Keratinocyte (primary cell): Measurements from ENCODE around the gene NEURL1. TPM values are rescaled to one million over a fixed set of nuclear protein-coding genes. Genes with fewer than 3 reads are reported as not detected.

Source experiments
- DNase-seq: peaks from one replicate; pipeline ENCODE4 v3.0.0-alpha.2; 2011; ENCODE audit warnings: low read depth, missing footprints, low spot score
- FAIRE-seq: peaks from 2 replicates; lab custom pipeline; 2011; peaks lifted over from hg19 to GRCh38; lab: Jason Lieb, UNC
- H2AFZ ChIP-seq: 2 replicates; pipeline ENCODE4 v1.6.0; 2012; ENCODE audit warnings: low read length, control low read depth, inconsistent platforms; ENCODE audit not compliant: control insufficient read depth
- H3K27ac ChIP-seq: 2 replicates; pipeline ENCODE4 v1.5.1; 2011; ENCODE audit warnings: low read length; ENCODE audit not compliant: control insufficient read depth, insufficient read depth
- H3K27me3 ChIP-seq: 3 replicates; pipeline ENCODE4 v1.6.0; 2011; ENCODE audit warnings: low read length; ENCODE audit not compliant: control insufficient read depth, insufficient read depth; ENCODE audit errors: extremely low read depth
- H3K36me3 ChIP-seq, 2 experiments: 2 replicates in 1 of 2; 3 replicates in 1 of 2; pipeline ENCODE4 v1.5.1; 2011; ENCODE audit warnings: low read length in 2 of 2, mild to moderate bottlenecking in 1 of 2; ENCODE audit not compliant: control insufficient read depth in 2 of 2, insufficient read depth in 2 of 2; ENCODE audit errors: extremely low read depth in 1 of 2
- H3K4me1 ChIP-seq: 3 replicates; pipeline ENCODE4 v1.5.1; 2011; ENCODE audit warnings: low read length; ENCODE audit not compliant: control insufficient read depth, insufficient read depth; ENCODE audit errors: extremely low read depth
- H3K4me2 ChIP-seq: 3 replicates; pipeline ENCODE4 v1.6.0; 2011; ENCODE audit warnings: low read depth, low read length; ENCODE audit not compliant: control insufficient read depth, insufficient read depth; ENCODE audit errors: extremely low read depth
- H3K4me3 ChIP-seq, 3 experiments: fragments of 200-600 bp in 1 of 3; sonication (generic) in 1 of 3; 2 replicates in 2 of 3; 3 replicates in 1 of 3; pipeline ENCODE4 v1.5.1; 2011 to 2016; ENCODE audit warnings: low read length in 3 of 3, mild to moderate bottlenecking in 3 of 3, control low read depth in 2 of 3, inconsistent platforms in 1 of 3, low read depth in 1 of 3, mixed read lengths in 1 of 3, mixed run types in 1 of 3, moderate library complexity in 1 of 3; ENCODE audit not compliant: control insufficient read depth in 2 of 3, insufficient read depth in 2 of 3; ENCODE audit errors: extremely low read depth in 1 of 3
- H3K79me2 ChIP-seq: 2 replicates; pipeline ENCODE4 v1.6.0; 2012; ENCODE audit warnings: low read length; ENCODE audit not compliant: control insufficient read depth, insufficient read depth
- H3K9ac ChIP-seq: 3 replicates; pipeline ENCODE4 v1.6.0; 2011; ENCODE audit warnings: low read length; ENCODE audit not compliant: control insufficient read depth, insufficient read depth; ENCODE audit errors: extremely low read depth
- H3K9me1 ChIP-seq: 3 replicates; pipeline ENCODE4 v1.6.0; 2011; ENCODE audit warnings: low read length; ENCODE audit not compliant: control insufficient read depth, insufficient read depth; ENCODE audit errors: extremely low read depth
- H3K9me3 ChIP-seq: 2 replicates; pipeline ENCODE4 v1.5.1; 2012; ENCODE audit warnings: low read depth, low read length; ENCODE audit not compliant: control insufficient read depth
- H4K20me1 ChIP-seq: 3 replicates; pipeline ENCODE4 v1.6.0; 2011; ENCODE audit warnings: low read length; ENCODE audit not compliant: control insufficient read depth, insufficient read depth; ENCODE audit errors: extremely low read depth
- CTCF ChIP-seq, 3 experiments: IDR thresholded peaks in 1 of 3; conservative IDR thresholded peaks in 1 of 3; optimal IDR thresholded peaks in 1 of 3; 2 replicates in 2 of 3; 3 replicates in 1 of 3; pipeline versions ENCODE3 to v1.5.1; 2011; ENCODE audit warnings: low read length in 3 of 3, mild to moderate bottlenecking in 3 of 3, moderate library complexity in 2 of 3, control low read depth in 1 of 3, inconsistent platforms in 1 of 3; ENCODE audit not compliant: insufficient read depth in 2 of 3; ENCODE audit errors: extremely low read depth in 1 of 3
- EZH2 ChIP-seq: IDR thresholded peaks from one replicate; pipeline ENCODE4 v1.6.1; 2012; ENCODE audit warnings: inconsistent platforms, mild to moderate bottlenecking, low read length, moderate library complexity
- dilution Hi-C: fragments of 300-500 bp; cut with MboI; formaldehyde crosslinking; loops from one replicate; pipeline ENCODE4 v1.7.0; 2020; ENCODE audit warnings: low sequenced_read_pairs; ENCODE audit not compliant: extremely low pct_ligation_motif_present
- polyA plus RNA-seq, 5 experiments: library from polyadenylated mRNA; depleted of rRNA in 3 of 5; stranded (reverse) in 3 of 5; stranded (forward) in 1 of 5; unstranded in 1 of 5; fragments of >200 nt; gene quantifications; 1 replicate in 1 of 5; 2 replicates in 3 of 5; 3 replicates in 1 of 5; pipeline versions ENCODE4 v1.2.1 to v1.2.3, GENCODE V29; 2011 to 2012; ENCODE audit warnings: missing spikeins in 2 of 5, low read depth in 1 of 5, low replicate concordance in 1 of 5

The NEURL1 gene
- polyA plus RNA-seq, 1 donor (not counting 4 experiments of a cell fraction or from before 2014, with no cell fraction given): 0.03 TPM

DNA sequence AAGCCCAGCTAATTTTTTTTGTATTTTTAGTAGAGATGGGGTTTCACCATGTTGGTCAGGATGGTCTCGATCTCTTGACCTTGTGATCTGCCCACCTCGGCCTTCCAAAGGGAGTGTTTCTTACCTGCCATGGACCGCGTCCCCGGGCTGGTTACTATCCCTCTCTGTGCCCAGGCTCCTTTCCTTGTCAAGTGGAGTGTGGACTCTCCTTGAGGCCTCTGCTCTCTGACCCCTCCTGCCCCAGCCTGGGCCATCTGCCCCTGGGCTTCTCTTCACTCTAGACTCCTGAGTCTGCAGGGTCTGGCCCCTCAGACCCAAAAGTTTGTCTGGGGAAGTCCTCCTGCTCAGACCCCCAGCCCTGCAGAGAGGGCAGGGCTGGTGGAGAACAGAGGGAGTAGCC, 20.7 kb downstream of the NEURL1 start:
- no peaks in the 10 kb centered on the region for H3K36me3 ChIP-seq
- no peaks in the 10 kb centered on the region for H3K9me1 ChIP-seq
- no peak overlapping the region for H3K4me3 ChIP-seq
- no peak for DNase-seq
- dilution Hi-C loops: no loop called here
- H3K27me3 ChIP-seq: no peaks in the 10 kb centered on the region
- no peak overlapping the region for H3K9ac ChIP-seq
- no peak overlapping the region for H3K27ac ChIP-seq
- no peak overlapping the region for H2AFZ ChIP-seq
- H4K20me1 ChIP-seq: no peaks in the 10 kb centered on the region
- TF ChIP-seq CTCF (optimal IDR thresholded peaks at IDR 0.05 in 1 of 3, IDR thresholded peaks at IDR 0.05 in 1 of 3, conservative IDR thresholded peaks at IDR 0.05 in 1 of 3; ENCODE audit: extremely low read depth in 1 of 3, insufficient read depth in 2 of 3, low read length in 3 of 3): no peak
- TF ChIP-seq EZH2: no peak
- H3K9me3 ChIP-seq: no peaks in the 10 kb centered on the region
- no peak overlapping the region for H3K4me2 ChIP-seq
- H3K79me2 ChIP-seq: no peaks in the 10 kb centered on the region
- H3K4me1 ChIP-seq: no peaks in the 10 kb centered on the region
- FAIRE-seq: no peak

GRCh38 chr10:103517234-103518085, 24.0 kb downstream of the NEURL1 start:
- Histone ChIP-seq H3K4me2 (no peak overlapping the region), H3K4me1 (no peaks in the 10 kb centered on the region), H2AFZ (no peak overlapping the region), H3K9ac (no peak overlapping the region), H3K27ac (no peak overlapping the region), H3K79me2 (no peaks in the 10 kb centered on the region), H3K27me3 (no peaks in the 10 kb centered on the region), H3K36me3 (no peaks in the 10 kb centered on the region), H3K4me3 (no peak overlapping the region), H4K20me1 (no peaks in the 10 kb centered on the region), H3K9me3 (no peaks in the 10 kb centered on the region), H3K9me1 (no peaks in the 10 kb centered on the region)
- no peak for FAIRE-seq
- TF ChIP-seq CTCF (optimal IDR thresholded peaks at IDR 0.05 in 1 of 3, IDR thresholded peaks at IDR 0.05 in 1 of 3, conservative IDR thresholded peaks at IDR 0.05 in 1 of 3; ENCODE audit: extremely low read depth in 1 of 3, insufficient read depth in 2 of 3, low read length in 3 of 3): no peak
- TF ChIP-seq EZH2: no peak
- dilution Hi-C loops: no loop called here
- DNase-seq: no peak
